ENCODE data around the gene CRYGC. TPM values are rescaled to one million over a fixed set of nuclear protein-coding genes. Genes with fewer than 3 reads are reported as not detected.

Gene CRYGC
- total and polyA plus RNA-seq, 2 of the 8 experiments (the other 6 are each of a cell fraction or from before 2014, with no cell fraction given): not detected

DNA sequence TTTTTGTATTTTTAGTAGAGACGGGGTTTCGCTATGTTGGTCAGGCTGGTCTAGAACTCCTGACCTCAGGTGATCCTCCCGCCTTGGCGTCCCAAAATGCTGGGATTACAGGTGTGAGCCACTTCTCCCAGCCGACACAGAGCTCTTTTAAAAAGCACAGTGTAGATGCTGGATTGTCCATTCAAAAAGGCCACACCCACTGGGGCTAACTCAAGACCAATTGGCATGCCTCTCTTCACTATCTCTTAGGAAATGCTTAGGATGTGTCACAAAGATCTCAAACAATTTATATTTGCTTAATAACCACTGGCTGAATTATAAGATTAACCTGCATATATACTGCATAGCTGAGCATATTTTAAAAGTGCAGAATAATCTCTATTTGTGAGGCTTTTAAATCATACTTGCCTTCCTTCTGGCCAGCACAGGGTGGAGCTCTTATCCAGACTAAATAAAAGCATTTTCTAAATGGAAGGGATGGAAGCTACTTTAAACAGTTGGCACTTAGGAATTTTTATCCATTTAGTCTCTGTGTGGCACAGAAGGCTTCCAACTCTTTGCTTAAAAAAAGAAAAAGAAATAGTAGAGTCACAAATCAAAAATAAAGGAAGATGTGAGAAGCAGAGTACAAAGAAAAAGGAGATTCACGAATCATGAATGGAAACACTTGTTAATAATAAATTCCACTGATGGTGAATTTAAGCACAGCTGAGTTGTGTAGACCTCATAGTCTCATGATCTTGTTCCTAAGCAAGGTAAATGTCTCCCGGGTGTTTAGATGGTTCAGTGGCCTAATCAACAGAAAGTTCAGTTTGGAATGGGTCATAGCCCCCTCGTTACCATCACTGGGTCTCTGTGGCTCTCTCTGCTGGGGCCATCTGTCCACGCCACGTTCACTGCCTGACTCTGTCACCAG, 27.7 kb downstream of the CRYGC start (continued):
- TF ChIP-seq, protein P1, sequence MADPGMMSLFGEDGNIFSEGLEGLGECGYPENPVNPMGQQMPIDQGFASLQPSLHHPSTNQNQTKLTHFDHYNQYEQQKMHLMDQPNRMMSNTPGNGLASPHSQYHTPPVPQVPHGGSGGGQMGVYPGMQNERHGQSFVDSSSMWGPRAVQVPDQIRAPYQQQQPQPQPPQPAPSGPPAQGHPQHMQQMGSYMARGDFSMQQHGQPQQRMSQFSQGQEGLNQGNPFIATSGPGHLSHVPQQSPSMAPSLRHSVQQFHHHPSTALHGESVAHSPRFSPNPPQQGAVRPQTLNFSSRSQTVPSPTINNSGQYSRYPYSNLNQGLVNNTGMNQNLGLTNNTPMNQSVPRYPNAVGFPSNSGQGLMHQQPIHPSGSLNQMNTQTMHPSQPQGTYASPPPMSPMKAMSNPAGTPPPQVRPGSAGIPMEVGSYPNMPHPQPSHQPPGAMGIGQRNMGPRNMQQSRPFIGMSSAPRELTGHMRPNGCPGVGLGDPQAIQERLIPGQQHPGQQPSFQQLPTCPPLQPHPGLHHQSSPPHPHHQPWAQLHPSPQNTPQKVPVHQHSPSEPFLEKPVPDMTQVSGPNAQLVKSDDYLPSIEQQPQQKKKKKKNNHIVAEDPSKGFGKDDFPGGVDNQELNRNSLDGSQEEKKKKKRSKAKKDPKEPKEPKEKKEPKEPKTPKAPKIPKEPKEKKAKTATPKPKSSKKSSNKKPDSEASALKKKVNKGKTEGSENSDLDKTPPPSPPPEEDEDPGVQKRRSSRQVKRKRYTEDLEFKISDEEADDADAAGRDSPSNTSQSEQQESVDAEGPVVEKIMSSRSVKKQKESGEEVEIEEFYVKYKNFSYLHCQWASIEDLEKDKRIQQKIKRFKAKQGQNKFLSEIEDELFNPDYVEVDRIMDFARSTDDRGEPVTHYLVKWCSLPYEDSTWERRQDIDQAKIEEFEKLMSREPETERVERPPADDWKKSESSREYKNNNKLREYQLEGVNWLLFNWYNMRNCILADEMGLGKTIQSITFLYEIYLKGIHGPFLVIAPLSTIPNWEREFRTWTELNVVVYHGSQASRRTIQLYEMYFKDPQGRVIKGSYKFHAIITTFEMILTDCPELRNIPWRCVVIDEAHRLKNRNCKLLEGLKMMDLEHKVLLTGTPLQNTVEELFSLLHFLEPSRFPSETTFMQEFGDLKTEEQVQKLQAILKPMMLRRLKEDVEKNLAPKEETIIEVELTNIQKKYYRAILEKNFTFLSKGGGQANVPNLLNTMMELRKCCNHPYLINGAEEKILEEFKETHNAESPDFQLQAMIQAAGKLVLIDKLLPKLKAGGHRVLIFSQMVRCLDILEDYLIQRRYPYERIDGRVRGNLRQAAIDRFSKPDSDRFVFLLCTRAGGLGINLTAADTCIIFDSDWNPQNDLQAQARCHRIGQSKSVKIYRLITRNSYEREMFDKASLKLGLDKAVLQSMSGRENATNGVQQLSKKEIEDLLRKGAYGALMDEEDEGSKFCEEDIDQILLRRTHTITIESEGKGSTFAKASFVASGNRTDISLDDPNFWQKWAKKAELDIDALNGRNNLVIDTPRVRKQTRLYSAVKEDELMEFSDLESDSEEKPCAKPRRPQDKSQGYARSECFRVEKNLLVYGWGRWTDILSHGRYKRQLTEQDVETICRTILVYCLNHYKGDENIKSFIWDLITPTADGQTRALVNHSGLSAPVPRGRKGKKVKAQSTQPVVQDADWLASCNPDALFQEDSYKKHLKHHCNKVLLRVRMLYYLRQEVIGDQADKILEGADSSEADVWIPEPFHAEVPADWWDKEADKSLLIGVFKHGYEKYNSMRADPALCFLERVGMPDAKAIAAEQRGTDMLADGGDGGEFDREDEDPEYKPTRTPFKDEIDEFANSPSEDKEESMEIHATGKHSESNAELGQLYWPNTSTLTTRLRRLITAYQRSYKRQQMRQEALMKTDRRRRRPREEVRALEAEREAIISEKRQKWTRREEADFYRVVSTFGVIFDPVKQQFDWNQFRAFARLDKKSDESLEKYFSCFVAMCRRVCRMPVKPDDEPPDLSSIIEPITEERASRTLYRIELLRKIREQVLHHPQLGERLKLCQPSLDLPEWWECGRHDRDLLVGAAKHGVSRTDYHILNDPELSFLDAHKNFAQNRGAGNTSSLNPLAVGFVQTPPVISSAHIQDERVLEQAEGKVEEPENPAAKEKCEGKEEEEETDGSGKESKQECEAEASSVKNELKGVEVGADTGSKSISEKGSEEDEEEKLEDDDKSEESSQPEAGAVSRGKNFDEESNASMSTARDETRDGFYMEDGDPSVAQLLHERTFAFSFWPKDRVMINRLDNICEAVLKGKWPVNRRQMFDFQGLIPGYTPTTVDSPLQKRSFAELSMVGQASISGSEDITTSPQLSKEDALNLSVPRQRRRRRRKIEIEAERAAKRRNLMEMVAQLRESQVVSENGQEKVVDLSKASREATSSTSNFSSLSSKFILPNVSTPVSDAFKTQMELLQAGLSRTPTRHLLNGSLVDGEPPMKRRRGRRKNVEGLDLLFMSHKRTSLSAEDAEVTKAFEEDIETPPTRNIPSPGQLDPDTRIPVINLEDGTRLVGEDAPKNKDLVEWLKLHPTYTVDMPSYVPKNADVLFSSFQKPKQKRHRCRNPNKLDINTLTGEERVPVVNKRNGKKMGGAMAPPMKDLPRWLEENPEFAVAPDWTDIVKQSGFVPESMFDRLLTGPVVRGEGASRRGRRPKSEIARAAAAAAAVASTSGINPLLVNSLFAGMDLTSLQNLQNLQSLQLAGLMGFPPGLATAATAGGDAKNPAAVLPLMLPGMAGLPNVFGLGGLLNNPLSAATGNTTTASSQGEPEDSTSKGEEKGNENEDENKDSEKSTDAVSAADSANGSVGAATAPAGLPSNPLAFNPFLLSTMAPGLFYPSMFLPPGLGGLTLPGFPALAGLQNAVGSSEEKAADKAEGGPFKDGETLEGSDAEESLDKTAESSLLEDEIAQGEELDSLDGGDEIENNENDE (IDR thresholded peaks at IDR 0.05; ENCODE audit: insufficient replicate concordance, low read length): no peak
- TF ChIP-seq TEAD4 (IDR thresholded peaks at IDR 0.05; ENCODE audit: low read depth, low read length) (no peak), NRF1 (IDR thresholded peaks at IDR 0.05; ENCODE audit: low read depth, low read length) (no peak), RAD21 (IDR thresholded peaks at IDR 0.05 in 1 of 2, conservative IDR thresholded peaks at IDR 0.05 in 1 of 2; ENCODE audit: low read depth in 2 of 2, low read length in 2 of 2) (peak; percentile 83 to 84)

Data from H1 (cell line).